Astrocyte of the cerebellum (primary cell): ENCODE results near the gene RPS6KA2.
A peak's percentile ranks its signal among the peaks of the same experiment; 100 is the strongest.

Experiments
- DNase-seq: peaks from one replicate; pipeline ENCODE4 v3.0.0-alpha.2; 2011; ENCODE audit warnings: low read depth
- H3K4me3 ChIP-seq: 2 replicates; pipeline ENCODE4 v1.5.1; 2011; ENCODE audit warnings: mild to moderate bottlenecking, low read depth, low read length, moderate library complexity
- in situ Hi-C: cut with HindIII; loops from 2 replicates; pipeline ENCODE4 v1.10.0; 2017; ENCODE audit warnings: low sequenced_read_pairs
- TF ChIP-seq, protein P1 (sequence below): IDR thresholded peaks from 2 replicates; pipeline ENCODE4 v1.5.1; 2012; ENCODE audit warnings: low read length, low read depth, moderate library complexity, mild to moderate bottlenecking; ENCODE audit errors: missing control alignments

The RPS6KA2 gene

DNA sequence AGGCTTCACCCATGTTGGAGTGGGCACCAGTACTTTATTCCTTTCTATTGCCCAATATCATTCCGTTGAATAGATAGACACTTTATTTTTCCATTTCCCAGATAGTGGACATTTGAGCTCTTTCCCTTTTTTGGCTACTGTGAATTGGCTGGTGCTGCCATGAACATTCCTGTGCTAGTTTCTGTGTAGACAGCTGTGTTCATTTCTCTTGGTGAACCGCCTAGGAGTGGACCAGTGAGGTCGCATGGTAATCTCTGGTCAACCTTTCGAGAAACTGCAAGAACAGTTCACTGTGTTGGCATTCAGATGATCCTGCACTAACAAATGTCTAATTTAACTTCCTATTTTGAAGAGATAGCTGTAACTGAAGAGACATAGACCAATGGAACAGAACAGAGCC is 99.2 kb downstream of the RPS6KA2 start:
- H3K4me3 ChIP-seq = no peak overlapping the region
- no peak for DNase-seq
- in situ Hi-C loops = no loop called here
- TF ChIP-seq, protein P1, sequence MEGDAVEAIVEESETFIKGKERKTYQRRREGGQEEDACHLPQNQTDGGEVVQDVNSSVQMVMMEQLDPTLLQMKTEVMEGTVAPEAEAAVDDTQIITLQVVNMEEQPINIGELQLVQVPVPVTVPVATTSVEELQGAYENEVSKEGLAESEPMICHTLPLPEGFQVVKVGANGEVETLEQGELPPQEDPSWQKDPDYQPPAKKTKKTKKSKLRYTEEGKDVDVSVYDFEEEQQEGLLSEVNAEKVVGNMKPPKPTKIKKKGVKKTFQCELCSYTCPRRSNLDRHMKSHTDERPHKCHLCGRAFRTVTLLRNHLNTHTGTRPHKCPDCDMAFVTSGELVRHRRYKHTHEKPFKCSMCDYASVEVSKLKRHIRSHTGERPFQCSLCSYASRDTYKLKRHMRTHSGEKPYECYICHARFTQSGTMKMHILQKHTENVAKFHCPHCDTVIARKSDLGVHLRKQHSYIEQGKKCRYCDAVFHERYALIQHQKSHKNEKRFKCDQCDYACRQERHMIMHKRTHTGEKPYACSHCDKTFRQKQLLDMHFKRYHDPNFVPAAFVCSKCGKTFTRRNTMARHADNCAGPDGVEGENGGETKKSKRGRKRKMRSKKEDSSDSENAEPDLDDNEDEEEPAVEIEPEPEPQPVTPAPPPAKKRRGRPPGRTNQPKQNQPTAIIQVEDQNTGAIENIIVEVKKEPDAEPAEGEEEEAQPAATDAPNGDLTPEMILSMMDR = no peak

DNA sequence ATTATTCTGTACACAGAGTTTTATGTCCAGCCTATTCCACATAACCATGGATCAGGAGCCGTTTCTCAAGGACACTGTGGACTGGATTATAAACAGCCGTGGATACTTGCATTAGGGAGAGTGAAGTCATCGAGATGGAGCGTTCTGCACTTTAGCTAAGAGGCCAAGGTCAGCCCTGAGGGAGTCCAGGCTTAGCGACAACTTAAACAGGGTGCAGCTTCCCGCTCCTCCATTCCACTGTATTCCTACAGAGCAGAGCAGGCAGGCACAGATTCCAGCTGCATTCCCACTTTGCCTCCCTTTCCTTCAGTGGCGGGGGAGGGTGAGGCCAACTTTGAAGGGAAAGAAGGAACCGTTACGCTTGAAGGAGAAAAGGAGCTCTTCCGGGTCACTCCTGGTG is 100.1 kb downstream of the RPS6KA2 start:
- TF ChIP-seq, protein P1 = no peak
- no peak overlapping the region for H3K4me3 ChIP-seq
- in situ Hi-C loops = no loop called here
- no peak for DNase-seq

DNA sequence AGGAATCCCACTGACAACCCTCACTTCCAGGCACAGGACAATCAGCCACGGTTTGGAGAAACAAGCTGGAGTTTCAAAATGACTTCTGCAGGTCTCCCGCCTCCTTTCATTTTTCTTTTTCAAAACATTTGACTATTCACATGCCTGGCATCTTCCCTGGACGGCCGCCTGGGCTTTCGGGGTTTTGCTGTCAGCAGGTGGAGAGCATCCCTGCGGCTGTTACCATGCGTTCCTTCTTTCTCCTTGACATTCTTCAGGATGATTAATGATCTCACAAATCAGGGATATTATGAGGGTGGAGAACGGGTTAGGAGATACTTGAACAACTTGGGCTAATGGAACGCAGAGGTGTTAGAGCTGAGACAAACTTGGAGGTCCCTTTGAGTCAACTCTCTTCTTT is 101.5 kb downstream of the RPS6KA2 start:
- TF ChIP-seq, protein P1 = no peak
- H3K4me3 ChIP-seq = no peak overlapping the region
- in situ Hi-C loops = no loop called here
- no peak for DNase-seq

DNA sequence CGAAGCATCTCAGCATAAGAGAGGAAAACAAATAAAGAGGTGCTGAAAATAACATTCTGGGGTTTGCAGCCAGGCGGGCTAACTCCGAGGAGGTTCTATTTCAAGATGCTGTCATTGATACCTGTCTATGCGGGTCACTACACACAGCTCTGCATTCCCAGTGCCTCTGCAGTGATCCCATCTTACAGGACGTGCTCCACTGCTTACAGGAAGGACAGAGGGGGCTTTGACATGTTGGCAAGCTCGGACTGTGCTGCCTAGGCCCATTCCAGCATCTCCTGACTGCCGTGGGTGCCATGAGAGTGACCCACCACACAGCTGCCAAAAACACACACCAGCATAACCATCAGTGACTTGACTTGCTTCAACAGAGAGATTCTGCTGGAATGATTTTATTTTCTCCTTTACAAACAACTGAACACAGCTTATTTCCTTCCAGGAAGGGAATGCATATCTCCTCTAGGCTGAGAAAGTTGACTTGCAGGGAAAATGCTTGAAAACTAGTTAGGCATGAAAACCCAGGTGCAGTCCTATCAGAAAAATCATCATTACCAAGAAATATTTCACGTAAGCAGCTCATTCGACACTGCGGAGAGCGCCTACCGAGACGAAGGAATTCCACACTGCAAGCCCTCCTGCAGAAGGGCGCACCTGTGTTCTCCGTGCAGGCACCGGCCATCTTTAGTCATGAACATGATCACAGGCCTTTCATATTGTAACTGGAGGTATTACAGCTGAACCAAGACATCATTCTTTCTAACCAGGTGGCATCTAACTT is 103.1 kb downstream of the RPS6KA2 start:
- no peak for DNase-seq
- TF ChIP-seq, protein P1 = no peak
- H3K4me3 ChIP-seq = no peak overlapping the region
- in situ Hi-C loops = no loop called here

DNA sequence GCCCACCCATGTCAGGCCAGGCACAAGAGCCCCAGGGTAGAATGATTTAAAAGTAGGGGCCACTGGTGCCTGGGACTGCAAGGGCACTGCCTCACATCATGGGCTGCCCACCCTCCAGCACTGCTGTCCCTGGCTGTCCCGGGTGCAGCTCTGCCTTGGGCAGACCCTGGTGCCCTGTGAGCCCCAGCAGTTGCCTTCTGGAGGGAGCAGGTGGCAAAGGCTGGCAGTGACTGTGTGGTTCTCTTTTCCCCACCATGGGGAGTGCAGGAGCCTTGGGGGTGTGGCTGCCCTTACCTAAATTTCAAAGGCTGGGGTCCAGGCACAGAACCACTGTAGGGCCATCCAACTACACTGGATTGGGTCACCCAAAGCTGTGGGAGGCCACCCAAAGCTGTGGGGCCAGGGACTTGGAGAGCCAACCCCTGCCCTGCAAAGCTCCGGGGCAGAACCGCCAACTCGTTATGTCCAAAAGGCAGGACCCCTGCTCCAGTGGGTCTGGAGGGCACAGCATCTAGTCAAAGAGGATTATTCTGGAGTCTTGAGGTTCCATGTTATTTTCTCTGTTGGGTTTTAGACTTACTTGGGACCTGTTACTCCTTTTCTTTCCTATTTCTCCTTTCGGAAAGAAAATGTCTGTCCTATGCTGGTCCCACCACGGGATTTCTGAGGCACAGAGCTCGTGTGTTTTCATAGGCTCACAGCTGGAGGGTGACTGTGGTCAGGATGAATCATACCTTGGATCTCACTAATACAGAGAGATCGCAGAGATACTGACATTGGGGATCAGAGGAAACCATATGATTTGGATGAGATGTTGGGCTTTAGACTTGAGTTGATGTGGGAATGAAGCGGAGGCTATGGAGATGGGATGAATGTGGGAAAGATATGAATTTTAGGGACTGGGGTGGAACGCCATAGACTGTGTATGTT is 105.9 kb downstream of the RPS6KA2 start:
- in situ Hi-C loops = no loop called here
- TF ChIP-seq, protein P1 = no peak
- no peak overlapping the region for H3K4me3 ChIP-seq
- DNase-seq = peak; percentile 36

DNA sequence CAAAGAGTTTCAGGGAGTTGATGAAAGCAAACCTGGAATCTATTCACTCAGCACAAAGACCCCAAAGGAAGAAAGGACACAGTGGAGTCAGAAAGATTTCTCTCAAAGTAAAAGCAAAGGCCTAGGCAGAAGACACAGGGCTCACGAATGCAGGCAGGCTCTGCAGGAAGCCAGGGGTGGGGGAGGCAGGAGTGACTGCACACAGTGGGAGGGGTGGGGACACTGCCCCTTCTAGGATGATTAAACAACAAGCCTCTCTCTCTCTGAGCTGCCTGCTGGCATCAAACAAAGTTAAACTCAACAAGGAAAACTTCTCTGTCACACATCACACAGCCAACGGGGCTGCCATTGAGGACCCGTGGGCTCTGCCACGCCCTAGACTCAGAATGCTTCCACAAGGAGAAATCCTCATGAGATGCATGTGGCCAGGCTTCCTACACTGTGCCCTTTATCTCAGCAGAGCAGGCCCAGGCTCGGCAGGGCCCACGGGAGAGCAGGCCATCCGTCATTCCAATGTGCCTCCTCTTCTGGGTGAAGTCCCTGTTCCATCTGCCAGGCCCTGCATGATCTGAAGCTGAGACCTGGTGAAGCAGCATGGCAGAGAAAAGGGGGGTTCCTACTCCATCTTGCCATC is 110.7 kb downstream of the RPS6KA2 start:
- TF ChIP-seq, protein P1 = no peak
- in situ Hi-C loops = no loop called here
- no peak for DNase-seq
- H3K4me3 ChIP-seq = no peak overlapping the region
